Stimulated activated naive B cell treated with anti-CD40 and anti-IgM and Interleukin-4, amounts not matched to agents 10 μg/mL and 1 μg/mL and 100 μg/mL, for 72 hours (primary cell): ENCODE measurements around the gene CEP112.

Experiments
- ATAC-seq, 2 donors: fragments of 150-1000 bp; cut with Tn5 transposase; replicated peaks; 2 replicates each; pipeline ENCODE4 v1.10.0; 2021; ENCODE audit warnings: moderate library complexity in 1 of 2
- DNase-seq: peaks from one replicate; pipeline ENCODE4 v3.0.0; 2021
- H3K27ac Mint-ChIP-seq: one replicate; pipeline ENCODE4 v1.8.0; 2022; ENCODE audit warnings: mild to moderate bottlenecking, mixed read lengths
- H3K27me3 Mint-ChIP-seq, 2 donors: one replicate each; pipeline ENCODE4 v1.8.0; 2022; ENCODE audit warnings: mixed read lengths in 2 of 2
- H3K36me3 Mint-ChIP-seq, 2 donors: one replicate each; pipeline ENCODE4 v1.8.0; 2022; ENCODE audit warnings: mixed read lengths in 2 of 2, mild to moderate bottlenecking in 1 of 2
- H3K4me1 Mint-ChIP-seq, 2 donors: one replicate each; pipeline ENCODE4 v1.8.0; 2022; ENCODE audit warnings: mixed read lengths in 2 of 2, mild to moderate bottlenecking in 1 of 2
- H3K4me3 Mint-ChIP-seq, 2 donors: one replicate each; pipeline ENCODE4 v1.8.0; 2022; ENCODE audit warnings: mild to moderate bottlenecking in 2 of 2, mixed read lengths in 2 of 2, moderate library complexity in 1 of 2
- H3K9me3 Mint-ChIP-seq, 2 donors: one replicate each; pipeline ENCODE4 v1.8.0; 2022; ENCODE audit warnings: mixed read lengths in 2 of 2, mild to moderate bottlenecking in 1 of 2

CEP112 gene

GRCh38 chr17:65994114-65994513 lies 197.8 kb downstream of the CEP112 start:
- H3K4me3 Mint-ChIP-seq: no peak overlapping the region

GRCh38 chr17:65990593-65990992 lies 201.3 kb downstream of the CEP112 start:
- H3K4me1 Mint-ChIP-seq: no peaks in the 10 kb centered on the region

More at GRCh38 chr17:65994114-65994513, 197.8 kb downstream of the CEP112 start:
- no peak for ATAC-seq
- no peak for DNase-seq
- H3K36me3 Mint-ChIP-seq: no peaks in the 10 kb centered on the region
- H3K4me1 Mint-ChIP-seq: no peaks in the 10 kb centered on the region
- no peak overlapping the region for H3K27ac Mint-ChIP-seq
- peaks cover 4% of the 10 kb centered on the region in 2 donors for H3K9me3 Mint-ChIP-seq
- no peaks in the 10 kb centered on the region for H3K27me3 Mint-ChIP-seq

GRCh38 chr17:65988451-65988850 lies 203.5 kb downstream of the CEP112 start:
- peaks cover 8 to 12% of the 10 kb centered on the region in 2 donors for H3K9me3 Mint-ChIP-seq
- no peaks in the 10 kb centered on the region for H3K4me1 Mint-ChIP-seq
- no peak overlapping the region for H3K4me3 Mint-ChIP-seq
- H3K27me3 Mint-ChIP-seq: no peaks in the 10 kb centered on the region
- DNase-seq: no peak
- H3K27ac Mint-ChIP-seq: no peak overlapping the region
- no peak for ATAC-seq
- peaks cover 7 to 8% of the 10 kb centered on the region in 2 donors for H3K36me3 Mint-ChIP-seq

More at GRCh38 chr17:65990593-65990992, 201.3 kb downstream of the CEP112 start:
- no peak for DNase-seq
- H3K4me3 Mint-ChIP-seq: no peak overlapping the region
- H3K27ac Mint-ChIP-seq: no peak overlapping the region
- H3K36me3 Mint-ChIP-seq: peaks cover 7 to 8% of the 10 kb centered on the region in 2 donors
- H3K27me3 Mint-ChIP-seq: no peaks in the 10 kb centered on the region
- peaks cover 8 to 10% of the 10 kb centered on the region in 2 donors for H3K9me3 Mint-ChIP-seq
- no peak for ATAC-seq

GRCh38 chr17:65987988-65988387 lies 203.9 kb downstream of the CEP112 start:
- H3K36me3 Mint-ChIP-seq: peaks cover 7 to 8% of the 10 kb centered on the region in 2 donors
- H3K27me3 Mint-ChIP-seq: no peaks in the 10 kb centered on the region
- no peaks in the 10 kb centered on the region for H3K4me1 Mint-ChIP-seq
- no peak overlapping the region for H3K27ac Mint-ChIP-seq
- DNase-seq: no peak
- no peak overlapping the region for H3K4me3 Mint-ChIP-seq
- peak in 1 of 2 donors; percentile 42 for ATAC-seq
- H3K9me3 Mint-ChIP-seq: peaks cover 8 to 11% of the 10 kb centered on the region in 2 donors

- no peak for ATAC-seq
- Mint-ChIP-seq H3K9me3 (peaks cover 8% of the 10 kb centered on the region in 2 donors), H3K27ac (no peak overlapping the region), H3K4me1 (no peaks in the 10 kb centered on the region), H3K4me3 (no peak overlapping the region), H3K27me3 (no peaks in the 10 kb centered on the region), H3K36me3 (peaks cover 7 to 8% of the 10 kb centered on the region in 2 donors)
- DNase-seq: no peak
Measured at GRCh38 chr17:65985571-65985970, 206.4 kb downstream of the CEP112 start.

- Mint-ChIP-seq H3K27me3 (no peaks in the 10 kb centered on the region), H3K36me3 (peaks cover 7 to 8% of the 10 kb centered on the region in 2 donors), H3K4me3 (no peak overlapping the region), H3K4me1 (no peaks in the 10 kb centered on the region), H3K27ac (no peak overlapping the region), H3K9me3 (peaks cover 8% of the 10 kb centered on the region in 2 donors)
- ATAC-seq: no peak
- no peak for DNase-seq
Measured at GRCh38 chr17:65984299-65984698, 207.6 kb downstream of the CEP112 start.

GRCh38 chr17:65978871-65979270 lies 213.1 kb downstream of the CEP112 start:
- no peak for ATAC-seq
- H3K9me3 Mint-ChIP-seq: no peaks in the 10 kb centered on the region
- no peak overlapping the region for H3K27ac Mint-ChIP-seq
- peaks cover 3 to 9% of the 10 kb centered on the region in 2 donors for H3K27me3 Mint-ChIP-seq
- no peak overlapping the region for H3K4me3 Mint-ChIP-seq
- H3K4me1 Mint-ChIP-seq: no peaks in the 10 kb centered on the region
- DNase-seq: no peak
- H3K36me3 Mint-ChIP-seq: no peaks in the 10 kb centered on the region

GRCh38 chr17:65977041-65977440 lies 214.9 kb downstream of the CEP112 start:
- peaks cover 3 to 9% of the 10 kb centered on the region in 2 donors for H3K27me3 Mint-ChIP-seq
- no peak for ATAC-seq
- H3K36me3 Mint-ChIP-seq: no peaks in the 10 kb centered on the region
- H3K4me3 Mint-ChIP-seq: no peak overlapping the region
- H3K9me3 Mint-ChIP-seq: no peaks in the 10 kb centered on the region
- H3K27ac Mint-ChIP-seq: no peak overlapping the region
- no peak for DNase-seq
- no peaks in the 10 kb centered on the region for H3K4me1 Mint-ChIP-seq

GRCh38 chr17:65975878-65976277 lies 216.1 kb downstream of the CEP112 start:
- Mint-ChIP-seq H3K9me3 (no peaks in the 10 kb centered on the region), H3K4me3 (no peak overlapping the region)
- no peak for DNase-seq

GRCh38 chr17:65973237-65973636 lies 218.7 kb downstream of the CEP112 start:
- no peak overlapping the region for H3K27ac Mint-ChIP-seq
- H3K4me1 Mint-ChIP-seq: no peaks in the 10 kb centered on the region
- no peak overlapping the region for H3K4me3 Mint-ChIP-seq
- no peaks in the 10 kb centered on the region for H3K36me3 Mint-ChIP-seq
- ATAC-seq (no peak), DNase-seq (no peak)
- no peaks in the 10 kb centered on the region for H3K9me3 Mint-ChIP-seq
- H3K27me3 Mint-ChIP-seq: peaks cover 3 to 9% of the 10 kb centered on the region in 2 donors

More at GRCh38 chr17:65975878-65976277, 216.1 kb downstream of the CEP112 start:
- Mint-ChIP-seq H3K36me3 (no peaks in the 10 kb centered on the region), H3K27me3 (peaks cover 3 to 9% of the 10 kb centered on the region in 2 donors), H3K27ac (no peak overlapping the region), H3K4me1 (no peaks in the 10 kb centered on the region)
- no peak for ATAC-seq

GRCh38 chr17:65967372-65967771 lies 224.6 kb downstream of the CEP112 start:
- Mint-ChIP-seq H3K27me3 (no peaks in the 10 kb centered on the region), H3K36me3 (peaks cover 0 to 4% of the 10 kb centered on the region in 2 donors), H3K4me1 (no peaks in the 10 kb centered on the region), H3K27ac (no peak overlapping the region), H3K9me3 (peaks cover 2 to 5% of the 10 kb centered on the region in 2 donors), H3K4me3 (no peak overlapping the region)
- no peak for DNase-seq
- ATAC-seq: no peak

- peaks cover 4 to 5% of the 10 kb centered on the region in 2 donors for H3K9me3 Mint-ChIP-seq
- DNase-seq (no peak), ATAC-seq (no peak)
- H3K27me3 Mint-ChIP-seq: no peaks in the 10 kb centered on the region
- H3K36me3 Mint-ChIP-seq: peaks cover 2 to 4% of the 10 kb centered on the region in 2 donors
- H3K4me3 Mint-ChIP-seq: no peak overlapping the region
- no peak overlapping the region for H3K27ac Mint-ChIP-seq
- no peaks in the 10 kb centered on the region for H3K4me1 Mint-ChIP-seq
Measured at GRCh38 chr17:65966072-65966695, 225.7 kb downstream of the CEP112 start.

- peaks cover 5 to 7% of the 10 kb centered on the region in 2 donors for H3K9me3 Mint-ChIP-seq
- no peaks in the 10 kb centered on the region for H3K4me1 Mint-ChIP-seq
- H3K27ac Mint-ChIP-seq: no peak overlapping the region
- H3K4me3 Mint-ChIP-seq: no peak overlapping the region
- ATAC-seq (no peak), DNase-seq (no peak)
- H3K27me3 Mint-ChIP-seq: no peaks in the 10 kb centered on the region
- peaks cover 6 to 13% of the 10 kb centered on the region in 2 donors for H3K36me3 Mint-ChIP-seq
Measured at GRCh38 chr17:65963179-65963578, 228.8 kb downstream of the CEP112 start.

GRCh38 chr17:65959630-65960029 lies 232.3 kb downstream of the CEP112 start:
- Mint-ChIP-seq H3K36me3 (peaks cover 7 to 13% of the 10 kb centered on the region in 2 donors), H3K9me3 (peaks cover 9 to 15% of the 10 kb centered on the region in 2 donors)

GRCh38 chr17:65956814-65957213 lies 235.1 kb downstream of the CEP112 start:
- H3K9me3 Mint-ChIP-seq: peaks cover 14 to 15% of the 10 kb centered on the region in 2 donors
- DNase-seq: no peak
- H3K27me3 Mint-ChIP-seq: no peaks in the 10 kb centered on the region
- H3K36me3 Mint-ChIP-seq: peaks cover 6 to 13% of the 10 kb centered on the region in 2 donors
- no peak overlapping the region for H3K4me3 Mint-ChIP-seq
- no peak overlapping the region for H3K27ac Mint-ChIP-seq
- H3K4me1 Mint-ChIP-seq: no peaks in the 10 kb centered on the region
- no peak for ATAC-seq

More at GRCh38 chr17:65959630-65960029, 232.3 kb downstream of the CEP112 start:
- DNase-seq (no peak), ATAC-seq (no peak)
- Mint-ChIP-seq H3K27ac (no peak overlapping the region), H3K27me3 (no peaks in the 10 kb centered on the region), H3K4me3 (no peak overlapping the region), H3K4me1 (no peaks in the 10 kb centered on the region)
